ENCODE results near the gene ANAPC15. TPM values are rescaled to one million over a fixed set of nuclear protein-coding genes. Genes with fewer than 3 reads are reported as not detected.
A peak's percentile ranks its signal among the peaks of the same experiment; 100 is the strongest.

Gene ANAPC15
- total and polyA plus RNA-seq, 2 of the 13 experiments (the other 11 are each of a cell fraction or from before 2014, with no cell fraction given), result 18.8 to 25.7 TPM

DNA sequence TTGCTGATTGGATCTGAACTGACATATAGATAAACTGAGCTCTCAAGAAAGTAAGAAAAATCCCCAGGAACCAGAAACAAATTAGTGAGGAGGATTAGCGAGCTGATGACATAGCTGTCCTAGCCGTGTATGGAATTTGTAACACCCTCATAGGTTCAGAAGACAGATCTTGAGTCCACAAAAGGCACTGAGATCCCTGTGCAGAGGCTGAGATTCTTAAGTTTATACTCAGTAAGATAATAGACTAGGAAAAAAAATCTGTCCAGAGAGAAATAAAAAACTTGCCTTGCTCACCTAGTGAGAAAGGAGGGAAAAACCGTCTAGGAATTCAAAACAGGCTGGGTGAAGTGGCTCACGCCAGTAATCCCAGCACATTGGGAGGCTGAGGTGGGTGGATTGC lies 36.7 kb downstream of the ANAPC15 start:
- no peak for ATAC-seq
- FAIRE-seq, result no peak
- CTCF ChIA-PET (ENCODE audit: low intra/inter-chr PET ratio, low total read pairs), result no interaction called here
- H3K9ac ChIP-seq (ENCODE audit: insufficient read depth, low read depth, low read length), result no peak overlapping the region
- TF ChIP-seq BATF2 (CRISPR knock-in tag; IDR thresholded peaks at IDR 0.05) (no peak), NCOA2 (CRISPR knock-in tag; IDR thresholded peaks at IDR 0.05) (no peak), HMG20A (CRISPR knock-in tag; IDR thresholded peaks at IDR 0.05; ENCODE audit: borderline replicate concordance) (no peak)
- TF ChIP-seq, protein P1, sequence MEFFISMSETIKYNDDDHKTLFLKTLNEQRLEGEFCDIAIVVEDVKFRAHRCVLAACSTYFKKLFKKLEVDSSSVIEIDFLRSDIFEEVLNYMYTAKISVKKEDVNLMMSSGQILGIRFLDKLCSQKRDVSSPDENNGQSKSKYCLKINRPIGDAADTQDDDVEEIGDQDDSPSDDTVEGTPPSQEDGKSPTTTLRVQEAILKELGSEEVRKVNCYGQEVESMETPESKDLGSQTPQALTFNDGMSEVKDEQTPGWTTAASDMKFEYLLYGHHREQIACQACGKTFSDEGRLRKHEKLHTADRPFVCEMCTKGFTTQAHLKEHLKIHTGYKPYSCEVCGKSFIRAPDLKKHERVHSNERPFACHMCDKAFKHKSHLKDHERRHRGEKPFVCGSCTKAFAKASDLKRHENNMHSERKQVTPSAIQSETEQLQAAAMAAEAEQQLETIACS (CRISPR knock-in tag; IDR thresholded peaks at IDR 0.05), result no peak
- no peaks in the 10 kb centered on the region for H3K9me3 ChIP-seq (ENCODE audit: low read length)
- H3K4me1 ChIP-seq (ENCODE audit: insufficient read depth, low read length), result peaks cover 23% of the 10 kb centered on the region
- DNase-seq (ENCODE audit: low spot score), result no peak
- H3K4me3 ChIP-seq (replicated peaks in 1 of 3; ENCODE audit: insufficient read depth in 1 of 3, low read depth in 2 of 3, low read length in 3 of 3), result no peak overlapping the region
- POLR2A ChIA-PET, result interaction anchor here (1.9 kb wide), 1 partner anchor 35 kb away, joined by 8 read pairs; no protein-coding TSS in a partner anchor
- 97% methylated on average over 4 of the region's 4 CpGs for WGBS (ENCODE audit: low lambda C conversion rate)
- H3K36me3 ChIP-seq (replicated peaks in 1 of 2; ENCODE audit: control insufficient read depth in 1 of 2, insufficient read depth in 2 of 2, low read length in 2 of 2), result peaks cover 0 to 10% of the 10 kb centered on the region in 2 experiments; a peak in 3 of 5 replicates
- no peak overlapping the region for H3K4me2 ChIP-seq (ENCODE audit: low read depth, low read length)
- H2AFZ ChIP-seq (ENCODE audit: low read length), result no peak overlapping the region
- H3K79me2 ChIP-seq (ENCODE audit: insufficient read depth, low read length), result peaks cover 81% of the 10 kb centered on the region
- intact Hi-C loops (cut with micrococcal nuclease; ENCODE audit: unreplicated experiment), result no loop called here
- no peaks in the 10 kb centered on the region for H4K20me1 ChIP-seq (ENCODE audit: insufficient read depth, low read length)
- no peak overlapping the region for H3K27ac ChIP-seq (ENCODE audit: extremely low read length, insufficient read depth, low read length)
- no TSS peak for BruUV-seq (replicated peaks)
- no peaks in the 10 kb centered on the region; a peak in 1 of 5 replicates for H3K27me3 ChIP-seq (ENCODE audit: control insufficient read depth in 1 of 2, insufficient read depth in 2 of 2, low read length in 2 of 2)
- in situ Hi-C loops (cut with HindIII; ENCODE audit: extremely low pct_ligation_motif_present, low pct_unique_long_range_greater_than_20kb), result no loop called here

GRCh38 chr11:72075109-72075508 lies 37.4 kb downstream of the ANAPC15 start:
- no peaks in the 10 kb centered on the region for H3K9me3 ChIP-seq (ENCODE audit: low read length)
- CTCF ChIA-PET (ENCODE audit: low intra/inter-chr PET ratio, low total read pairs), result no interaction called here
- intact Hi-C loops (cut with micrococcal nuclease; ENCODE audit: unreplicated experiment) (no loop called here), in situ Hi-C loops (cut with HindIII; ENCODE audit: extremely low pct_ligation_motif_present, low pct_unique_long_range_greater_than_20kb) (no loop called here)
- no peak overlapping the region for H3K9ac ChIP-seq (ENCODE audit: insufficient read depth, low read depth, low read length)
- H4K20me1 ChIP-seq (ENCODE audit: insufficient read depth, low read length), result no peaks in the 10 kb centered on the region
- WGBS (ENCODE audit: low lambda C conversion rate), result 100% methylated on average over 1 of the region's 1 CpG
- H3K4me1 ChIP-seq (ENCODE audit: insufficient read depth, low read length), result peaks cover 28% of the 10 kb centered on the region
- H3K27me3 ChIP-seq (ENCODE audit: control insufficient read depth in 1 of 2, insufficient read depth in 2 of 2, low read length in 2 of 2), result no peaks in the 10 kb centered on the region; a peak in 1 of 5 replicates
- POLR2A ChIA-PET, result interaction anchor here (1.9 kb wide), 1 partner anchor 34 kb away, joined by 8 read pairs; no protein-coding TSS in a partner anchor
- ATAC-seq, result no peak
- no peak overlapping the region for H2AFZ ChIP-seq (ENCODE audit: low read length)
- no peak overlapping the region for H3K4me3 ChIP-seq (replicated peaks in 1 of 3; ENCODE audit: insufficient read depth in 1 of 3, low read depth in 2 of 3, low read length in 3 of 3)
- H3K27ac ChIP-seq (ENCODE audit: extremely low read length, insufficient read depth, low read length), result peak overlapping the region; percentile 11
- no TSS peak for BruUV-seq (replicated peaks)
- no peak overlapping the region for H3K4me2 ChIP-seq (ENCODE audit: low read depth, low read length)
- H3K36me3 ChIP-seq (replicated peaks in 1 of 2; ENCODE audit: control insufficient read depth in 1 of 2, insufficient read depth in 2 of 2, low read length in 2 of 2), result peaks cover 0 to 12% of the 10 kb centered on the region in 2 experiments; a peak in 3 of 5 replicates
- peaks cover 87% of the 10 kb centered on the region for H3K79me2 ChIP-seq (ENCODE audit: insufficient read depth, low read length)
- TF ChIP-seq CREB3 (CRISPR knock-in tag; IDR thresholded peaks at IDR 0.05), result no peak
- no peak for FAIRE-seq
- no peak for DNase-seq (ENCODE audit: low spot score)
